NCI-H2227 (cell line): ENCODE data around the gene CHST15.
A peak's percentile ranks its signal among the peaks of the same experiment; 100 is the strongest.

Experiments
- DNase-seq: peaks from one replicate; lab custom pipeline; 2025; ENCODE audit not compliant: unreplicated experiment; lab: John Stamatoyannopoulos, UW

The CHST15 gene

DNA sequence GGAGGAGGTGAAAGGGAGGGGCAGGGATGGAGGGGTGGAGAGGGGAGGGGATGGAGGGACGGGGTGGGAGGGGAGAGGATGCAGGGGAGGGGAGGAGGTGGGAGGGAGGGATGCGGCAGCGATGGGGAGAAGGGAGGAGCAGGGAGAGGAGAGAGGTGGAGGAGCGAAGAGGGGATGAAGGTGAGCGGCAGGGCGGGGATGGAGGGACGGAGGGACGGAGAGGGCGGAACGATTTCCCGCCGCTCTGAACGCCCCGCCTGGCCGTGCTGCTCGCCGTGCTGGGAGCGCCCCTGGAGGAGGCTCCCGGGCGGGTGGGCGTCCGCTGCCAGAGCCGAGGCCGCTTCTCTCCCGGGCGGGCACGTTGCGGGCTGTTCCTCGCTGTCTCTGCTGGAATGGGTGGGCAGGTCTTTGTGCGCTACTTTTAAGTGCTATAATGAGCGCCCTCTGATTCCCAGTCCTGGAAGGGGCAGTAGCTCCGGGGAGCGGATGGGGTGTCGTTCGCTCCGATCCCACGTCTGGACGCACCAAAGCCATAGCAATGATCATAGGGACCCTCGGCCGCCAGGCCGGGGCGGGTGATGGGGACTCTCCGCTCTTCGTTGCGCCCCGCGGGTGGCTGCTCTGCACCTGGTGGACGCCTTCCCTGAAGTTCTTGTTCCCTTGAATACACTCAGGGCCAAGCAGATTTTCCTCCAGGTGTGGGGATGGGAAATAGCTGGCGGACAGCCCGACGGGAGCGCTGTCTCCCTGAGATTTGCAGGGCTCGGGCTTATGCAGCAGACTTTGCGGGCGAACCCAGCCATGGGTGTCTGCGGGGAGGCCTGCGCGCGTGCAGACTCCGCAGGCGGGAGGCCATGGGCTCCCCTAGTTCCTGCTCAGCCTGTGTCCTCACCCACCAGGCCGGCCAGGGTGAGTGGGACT lies 120.7 kb downstream of the CHST15 start:
- DNase-seq: peak; percentile 55

DNA sequence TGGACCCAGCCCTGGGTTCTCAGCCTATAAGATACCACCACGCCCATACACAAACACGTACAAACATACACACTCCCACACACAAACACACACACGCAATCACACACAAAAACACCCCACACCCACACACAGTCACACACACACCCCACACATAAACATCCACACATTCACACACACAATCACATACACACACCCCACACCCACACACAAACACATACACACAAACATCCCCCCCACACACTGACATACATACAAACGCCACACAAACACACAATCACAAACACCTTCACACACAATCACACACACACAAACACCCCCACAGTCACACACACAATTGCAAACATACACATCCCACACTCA lies 122.5 kb downstream of the CHST15 start:
- DNase-seq: no peak

- peak; percentile 8 for DNase-seq
Observed at GRCh38 chr10:123970207-123970926, 123.0 kb downstream of the CHST15 start.

DNA sequence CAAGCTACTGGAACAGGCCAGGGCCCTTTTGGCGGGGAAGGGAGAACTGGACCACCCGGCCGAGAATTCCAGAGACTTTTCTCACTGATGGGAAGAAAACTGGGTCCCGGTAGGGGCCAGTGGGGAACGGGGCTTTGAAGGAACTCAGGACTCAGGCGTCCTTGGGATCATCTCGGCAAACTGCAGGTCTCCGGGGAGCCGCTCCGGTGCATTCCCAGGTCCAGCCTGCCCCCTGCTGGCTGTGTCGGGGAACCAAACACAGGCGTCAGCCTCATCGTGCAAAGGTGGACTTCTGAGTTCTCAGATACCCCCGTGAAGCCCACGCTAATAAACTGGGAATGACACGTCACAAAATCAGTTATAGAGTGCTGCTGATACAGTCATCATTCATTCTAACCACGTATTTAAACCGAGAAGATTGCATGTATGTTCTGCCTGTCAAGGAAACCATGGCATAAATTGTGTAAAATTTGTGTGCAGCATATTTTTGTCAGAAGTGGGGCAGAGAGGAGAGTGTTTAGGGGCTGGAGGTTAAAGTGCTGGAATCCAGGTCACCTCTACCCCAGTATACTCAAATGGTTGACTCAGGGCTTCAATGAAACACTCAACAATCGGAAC lies 125.7 kb downstream of the CHST15 start:
- DNase-seq: peak; percentile 69

- no peak for DNase-seq
Observed at GRCh38 chr10:123966896-123967231, 126.5 kb downstream of the CHST15 start.

DNA sequence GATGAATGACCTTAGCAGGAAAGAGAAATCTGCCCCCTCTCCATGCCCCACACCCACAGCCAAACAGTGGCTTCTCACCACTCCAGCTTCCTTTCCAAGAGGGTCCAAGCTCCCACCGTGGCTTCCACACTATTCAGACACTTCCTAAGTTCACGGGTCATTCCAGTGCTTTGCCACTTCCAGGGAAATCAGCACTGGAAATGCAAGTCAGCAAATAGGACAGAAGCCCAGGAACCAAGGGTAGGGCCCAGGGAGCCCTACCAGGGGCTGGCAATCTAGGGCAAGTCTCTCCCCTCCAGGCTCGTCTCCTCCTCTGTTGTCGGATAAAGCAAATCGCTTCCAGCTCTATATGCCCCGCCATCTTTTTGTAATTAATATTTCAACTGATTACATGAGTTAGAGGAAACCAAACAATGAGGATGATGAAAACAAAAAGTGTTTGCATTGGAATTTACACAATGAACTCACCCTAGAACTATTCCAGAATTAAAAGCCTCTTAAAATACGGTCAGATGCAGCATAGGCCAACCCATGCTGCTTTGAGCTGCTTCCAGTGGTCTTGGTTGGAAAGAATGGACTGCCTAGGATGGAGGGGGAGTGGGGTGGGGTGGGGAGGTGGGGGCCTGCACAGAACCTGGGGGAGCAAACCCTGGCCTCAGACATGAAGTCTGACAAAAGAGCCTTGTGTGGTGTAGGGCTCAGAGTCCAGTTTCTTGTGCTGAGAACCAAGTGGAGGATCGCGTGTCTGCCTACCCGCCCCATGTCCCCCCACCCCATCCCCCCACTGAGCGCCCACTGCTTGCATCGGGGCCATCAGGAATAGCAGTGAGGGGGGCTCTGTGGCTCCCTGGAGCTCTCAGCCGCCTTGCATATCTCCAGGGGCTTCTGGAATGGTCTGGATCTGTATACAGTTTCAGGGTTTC lies 127.2 kb downstream of the CHST15 start:
- no peak for DNase-seq

DNA sequence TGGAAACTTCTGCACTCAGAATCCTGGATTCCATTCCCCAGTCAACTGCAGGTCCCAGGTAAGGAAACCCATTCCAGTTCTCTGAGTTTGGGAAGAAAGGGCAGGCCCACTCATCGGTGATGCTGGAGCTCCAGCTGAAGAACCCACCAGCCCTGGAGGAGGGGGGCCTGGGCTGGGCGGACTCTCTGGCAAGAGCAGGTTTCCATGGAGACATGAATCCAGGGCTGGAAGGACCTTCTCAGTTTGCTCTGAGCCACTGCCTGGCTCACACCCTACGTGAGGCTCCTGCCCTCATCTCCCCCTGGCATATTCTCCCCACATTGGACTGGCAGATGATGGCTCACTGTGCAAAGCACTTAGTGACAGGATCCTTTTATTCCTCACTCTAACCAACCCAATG lies 128.4 kb downstream of the CHST15 start:
- peak; percentile 37 for DNase-seq

DNA sequence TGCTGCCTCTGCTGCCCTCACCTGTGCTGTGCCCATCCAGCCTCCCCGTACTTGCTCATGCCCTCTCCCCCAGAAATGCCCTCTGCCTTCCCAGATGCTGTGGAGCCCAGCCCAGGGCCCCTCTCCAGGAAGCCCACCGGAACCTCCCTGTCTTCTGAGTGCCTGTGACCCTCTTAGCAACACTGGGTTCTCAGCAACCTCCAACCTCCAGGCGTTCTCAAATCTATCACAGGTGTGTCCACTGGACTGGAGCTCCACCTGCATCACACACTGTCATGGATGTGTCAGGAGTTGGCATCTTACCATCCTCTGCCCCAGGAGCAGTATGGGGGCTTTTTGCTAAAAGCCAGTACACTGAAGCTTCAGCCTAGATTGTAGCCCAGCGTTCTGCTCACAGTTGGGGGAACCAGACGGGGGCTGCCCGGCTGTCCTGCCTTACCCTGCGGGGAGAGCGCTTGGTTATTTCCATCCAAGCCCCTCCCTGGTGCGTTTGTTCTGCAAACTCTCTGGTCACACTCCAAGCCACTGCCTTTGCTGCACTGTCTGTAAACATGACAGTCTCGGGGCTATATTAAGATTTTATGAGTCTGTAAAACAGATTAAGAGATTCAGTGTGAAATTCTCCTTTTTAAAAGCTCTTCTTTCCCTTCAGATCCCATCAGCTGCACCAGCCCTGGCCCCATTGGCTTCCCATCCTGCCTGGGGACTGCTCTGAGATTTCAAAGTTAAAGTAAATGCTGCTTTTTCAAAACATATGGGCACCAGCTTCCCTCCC lies 130.5 kb downstream of the CHST15 start:
- DNase-seq: no peak

GRCh38 chr10:123958241-123958640 lies 135.2 kb downstream of the CHST15 start:
- no peak for DNase-seq
